Heart left ventricle (tissue), 16 donors: Measurements from ENCODE around the gene SLC5A10. TPM values are rescaled to one million over a fixed set of nuclear protein-coding genes. Genes with fewer than 3 reads are reported as not detected.
"Not testable (repeated sequence)": the region's sequence is repeated elsewhere in the genome, so short reads cannot be mapped to it uniquely, and the experiment has no call there.

Source experiments
- ATAC-seq, 4 donors: fragments of 200-7000 bp; cut with Tn5 transposase; one replicate each; pipeline ENCODE4 v1.9.1; 2020 to 2022; ENCODE audit warnings: moderate library complexity in 4 of 4, mild to moderate bottlenecking in 3 of 4, moderate number of reproducible peaks in 1 of 4
- DNase-seq, 5 donors: peaks; one replicate each; pipeline ENCODE4 v3.0.0-alpha.2; 2020
- H3K27ac ChIP-seq, 12 donors: fragments of 200-600 bp; sonication (generic) in 4 of 12; one replicate each; pipeline versions ENCODE4 v1.5.0 to v1.8.0; 2016 to 2022; ENCODE audit warnings: mild to moderate bottlenecking in 2 of 12
- H3K27me3 ChIP-seq, 9 donors: fragments of 200-600 bp; sonication (generic) in 2 of 9; one replicate each; pipeline versions ENCODE4 v1.5.1 to v1.8.0; 2016 to 2022; ENCODE audit warnings: mild to moderate bottlenecking in 3 of 9
- H3K36me3 ChIP-seq, 9 donors: fragments of 200-600 bp; sonication (generic) in 2 of 9; one replicate each; pipeline versions ENCODE4 v1.5.0 to v1.8.0; 2018 to 2022; ENCODE audit warnings: mild to moderate bottlenecking in 2 of 9
- H3K4me1 ChIP-seq, 12 donors: fragments of 200-600 bp; sonication (generic) in 4 of 12; one replicate each; pipeline versions ENCODE4 v1.5.0 to v1.8.0; 2016 to 2022; ENCODE audit warnings: mild to moderate bottlenecking in 3 of 12
- H3K4me3 ChIP-seq, 12 donors: fragments of 200-600 bp; sonication (generic) in 4 of 12; one replicate each; pipeline versions ENCODE4 v1.5.0 to v1.8.0; 2017 to 2022; ENCODE audit warnings: mild to moderate bottlenecking in 9 of 12, moderate library complexity in 4 of 12
- H3K9me3 ChIP-seq, 12 donors: fragments of 200-600 bp; sonication (generic) in 4 of 12; one replicate each; pipeline versions ENCODE4 v1.5.0 to v1.8.0; 2016 to 2022; ENCODE audit warnings: mild to moderate bottlenecking in 1 of 12
- POLR2A ChIP-seq, 2 donors: fragments of 450-650 bp; IDR thresholded peaks; one replicate each; pipeline ENCODE4 v1.6.1; 2017; ENCODE audit warnings: antibody characterized with exemption in 2 of 2, mild to moderate bottlenecking in 2 of 2, moderate library complexity in 2 of 2
- WGBS, 4 donors: extraction: QIAGEN DNeasy Blood & Tissue Kit in 2 of 4; methylation state at CpG; one replicate each; pipeline versions ENCODE4 v1.1.5 to v1.1.7; 2013 to 2018; 5-methylcytosine and 5-hydroxymethylcytosine counted together
- intact Hi-C, 10 donors: fragments of 100-400 bp; cut with DNase I; formaldehyde crosslinking; loops; one replicate each; pipeline versions ENCODE4 v1.11.1 to v1.14.2; 2022
- polyA plus RNA-seq, 2 donors: library from polyadenylated mRNA; stranded (reverse); fragments of 200-250 nt; gene quantifications; one replicate each; pipeline ENCODE4 v1.2.3, GENCODE V29; 2013
- total RNA-seq, 9 donors: library from RNA; depleted of rRNA in 2 of 9; stranded (reverse); fragments of >200 nt in 2 of 9; fragmentation: NEBNext Ultra II Directional in 3 of 9; extraction: Animal tissue kit (Norgen Biotek cat#: 25700) in 3 of 9; gene quantifications; one replicate each; pipeline versions ENCODE4 v1.1.0 to v1.2.4, GENCODE V29; 2016 to 2023
- TF ChIP-seq, protein P1 (sequence below), 12 donors: fragments of 200-600 bp; sonication (generic) in 4 of 12; IDR thresholded peaks; one replicate each; pipeline versions ENCODE4 v1.5.0 to v1.8.0; 2018 to 2022; ENCODE audit warnings: antibody characterized with exemption in 12 of 12, mild to moderate bottlenecking in 5 of 12
- donor health status: ischemic (EF 13 %, LVEDD 7.1; RV severe dilation, severe dysfunction).
- donor health status: healthy with polysubstance abuse.
- donor health status: DM: no; HTN: yes; CAD: no.
- donor health status: DM: no; HTN: no; CAD: no.
- donor health status: ischemic (EF 25% LVEDD 6.9; RV normal size, moderate dysfunction).
- donor health status: ischemic (EF 25% LVEDD 5.7; RV mildly dilated, moderate dysfunction).
- donor health status: healthy.
- donor health status: DM: yes; HTN: yes; CAD: no.
- donor health status: ischemic (EF 35%, LVEDD 5.7; RV mildly dilated, moderate dysfunction).
- donor health status: nonischemic (EF 11% LVEDD 7.7; RV severe dilation, severe dysfunction).
- donor health status: DM: yes; HTN: yes; CAD: no.
- donor health status: PGD.
- donor health status: ischemic (EF 29% LVEDD 5.4; RV normal size, mild dysfunction).
- donor health status: nonischemic (EF 23%, LVEDD 6.1; RV moderate dilation, normal function).

Gene SLC5A10
- total and polyA plus RNA-seq, 11 donors = 0.04 to 0.31 (median 0.09) TPM; not detected in 7

DNA sequence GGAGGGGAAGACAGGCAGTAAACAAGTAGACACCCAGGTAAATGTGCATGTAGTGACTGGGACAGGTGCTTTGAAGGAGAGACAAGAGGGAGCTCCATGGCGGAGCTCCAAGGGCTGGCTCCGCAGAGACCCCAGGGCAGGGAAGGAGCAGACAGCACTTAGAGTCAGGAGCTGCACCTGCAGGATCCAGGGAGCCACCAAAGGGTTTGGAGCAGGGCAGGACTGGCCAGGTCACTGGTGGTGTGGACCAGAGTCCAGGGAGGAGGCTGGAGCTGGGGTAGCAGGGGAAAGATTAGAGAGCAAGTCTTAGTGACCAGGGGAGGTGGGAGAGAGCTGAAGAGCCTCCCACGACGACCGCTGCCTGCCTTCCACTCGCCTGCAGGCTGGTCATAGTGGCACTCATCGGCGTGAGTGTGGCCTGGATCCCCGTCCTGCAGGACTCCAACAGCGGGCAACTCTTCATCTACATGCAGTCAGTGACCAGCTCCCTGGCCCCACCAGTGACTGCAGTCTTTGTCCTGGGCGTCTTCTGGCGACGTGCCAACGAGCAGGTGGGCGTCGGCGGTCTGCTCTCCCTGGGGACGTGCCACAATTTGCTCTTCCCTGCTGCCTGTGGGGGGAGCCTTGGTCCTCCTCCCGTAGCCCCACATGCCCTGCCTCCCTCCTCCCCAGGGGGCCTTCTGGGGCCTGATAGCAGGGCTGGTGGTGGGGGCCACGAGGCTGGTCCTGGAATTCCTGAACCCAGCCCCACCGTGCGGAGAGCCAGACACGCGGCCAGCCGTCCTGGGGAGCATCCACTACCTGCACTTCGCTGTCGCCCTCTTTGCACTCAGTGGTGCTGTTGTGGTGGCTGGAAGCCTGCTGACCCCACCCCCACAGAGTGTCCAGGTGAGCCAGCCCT is 67.3 kb downstream of the SLC5A10 start:
- WGBS, 4 donors = 52 to 66% (median 57%) methylated on average over 8 to 27 of the region's 27 CpGs

DNA sequence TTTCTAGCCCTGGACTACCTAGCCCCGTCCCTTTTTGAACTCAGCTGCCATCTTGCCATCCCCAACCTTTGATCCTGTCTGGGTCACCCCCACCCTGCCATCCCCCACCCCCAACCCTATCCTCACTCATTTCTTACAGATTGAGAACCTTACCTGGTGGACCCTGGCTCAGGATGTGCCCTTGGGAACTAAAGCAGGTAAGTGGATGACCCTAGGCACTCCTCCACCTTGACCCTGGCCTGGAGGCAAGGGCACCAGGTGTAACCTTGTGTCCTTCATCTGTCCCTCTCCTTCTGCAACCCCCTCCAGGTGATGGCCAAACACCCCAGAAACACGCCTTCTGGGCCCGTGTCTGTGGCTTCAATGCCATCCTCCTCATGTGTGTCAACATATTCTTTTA is 68.1 kb downstream of the SLC5A10 start:
- DNase-seq (peak in 1 of 5 donors; percentile 20), ATAC-seq (no peak)
- WGBS, 4 donors = 92 to 96% (median 92%) methylated on average over 3 of the region's 3 CpGs
- Histone ChIP-seq H3K27me3 (peaks cover 0 to 3% (median 0%) of the 10 kb centered on the region in 9 donors), H3K4me1 (no peaks in the 10 kb centered on the region), H3K9me3 (no peaks in the 10 kb centered on the region), H3K27ac (no peak overlapping the region), H3K4me3 (no peak overlapping the region), H3K36me3 (no peaks in the 10 kb centered on the region)
- intact Hi-C loops = loop anchor here in 1 of 10 donors (5.0 kb wide), 1 partner anchor 53 kb away; no protein-coding TSS in a partner anchor
- no peak for TF ChIP-seq POLR2A (IDR thresholded peaks at IDR 0.05)
- TF ChIP-seq, protein P1, sequence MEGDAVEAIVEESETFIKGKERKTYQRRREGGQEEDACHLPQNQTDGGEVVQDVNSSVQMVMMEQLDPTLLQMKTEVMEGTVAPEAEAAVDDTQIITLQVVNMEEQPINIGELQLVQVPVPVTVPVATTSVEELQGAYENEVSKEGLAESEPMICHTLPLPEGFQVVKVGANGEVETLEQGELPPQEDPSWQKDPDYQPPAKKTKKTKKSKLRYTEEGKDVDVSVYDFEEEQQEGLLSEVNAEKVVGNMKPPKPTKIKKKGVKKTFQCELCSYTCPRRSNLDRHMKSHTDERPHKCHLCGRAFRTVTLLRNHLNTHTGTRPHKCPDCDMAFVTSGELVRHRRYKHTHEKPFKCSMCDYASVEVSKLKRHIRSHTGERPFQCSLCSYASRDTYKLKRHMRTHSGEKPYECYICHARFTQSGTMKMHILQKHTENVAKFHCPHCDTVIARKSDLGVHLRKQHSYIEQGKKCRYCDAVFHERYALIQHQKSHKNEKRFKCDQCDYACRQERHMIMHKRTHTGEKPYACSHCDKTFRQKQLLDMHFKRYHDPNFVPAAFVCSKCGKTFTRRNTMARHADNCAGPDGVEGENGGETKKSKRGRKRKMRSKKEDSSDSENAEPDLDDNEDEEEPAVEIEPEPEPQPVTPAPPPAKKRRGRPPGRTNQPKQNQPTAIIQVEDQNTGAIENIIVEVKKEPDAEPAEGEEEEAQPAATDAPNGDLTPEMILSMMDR (IDR thresholded peaks at IDR 0.05) = no peak

More for the DNA sequence above, 67.3 kb downstream of the SLC5A10 start:
- intact Hi-C loops = no loop called here
- Histone ChIP-seq H3K27ac (no peak overlapping the region), H3K36me3 (no peaks in the 10 kb centered on the region), H3K9me3 (no peaks in the 10 kb centered on the region), H3K27me3 (peaks cover 0 to 3% (median 0%) of the 10 kb centered on the region in 9 donors), H3K4me3 (no peak overlapping the region), H3K4me1 (no peaks in the 10 kb centered on the region)
- no peak for TF ChIP-seq POLR2A (IDR thresholded peaks at IDR 0.05)
- TF ChIP-seq, protein P1 (IDR thresholded peaks at IDR 0.05) = no peak
- ATAC-seq = no peak
- DNase-seq = peak in 3 of 5 donors; percentile 19 to 51 (median 25)

DNA sequence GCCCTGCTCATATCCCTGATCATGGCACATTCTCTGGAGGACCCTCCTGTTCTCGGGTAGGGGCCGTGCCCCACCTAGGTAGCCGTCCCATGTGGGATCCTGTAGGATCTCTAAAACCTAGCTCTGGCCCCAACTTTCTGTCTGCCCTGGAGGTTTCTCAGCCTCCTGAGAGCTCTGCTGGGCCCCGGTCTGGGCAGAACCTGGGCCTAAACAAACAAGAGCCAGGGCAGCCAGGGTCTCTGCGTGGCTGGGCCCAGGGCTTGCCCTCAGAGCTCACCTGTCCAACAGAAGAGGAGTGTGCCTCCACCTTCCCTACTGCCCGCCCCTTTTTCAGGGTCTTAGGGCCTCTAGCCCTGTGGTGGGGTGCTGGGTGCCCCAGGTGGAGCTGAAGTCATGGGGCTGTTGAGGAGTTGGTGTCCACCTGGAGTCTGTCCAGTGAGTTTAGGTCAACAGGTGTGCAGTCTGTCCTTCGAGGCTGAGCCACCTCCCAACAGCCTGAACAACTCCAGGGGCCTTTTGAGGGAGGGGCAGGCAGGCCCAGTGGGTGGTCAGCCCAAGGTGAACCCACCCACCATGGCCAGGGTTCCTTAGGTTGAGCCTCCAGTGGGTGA is 69.2 kb downstream of the SLC5A10 start:
- ATAC-seq, H3K9me3 ChIP-seq, H3K4me1 ChIP-seq, H3K4me3 ChIP-seq, H3K36me3 ChIP-seq, H3K27me3 ChIP-seq, H3K27ac ChIP-seq: not testable (repeated sequence)
- intact Hi-C loops = loop anchor here in 1 of 10 donors (5.0 kb wide), 1 partner anchor 54 kb away; no protein-coding TSS in a partner anchor
- DNase-seq = peak in 2 of 5 donors; percentile 9 to 54
- WGBS, 4 donors = 93 to 97% (median 95%) methylated on average over 6 to 7 of the region's 7 CpGs

DNA sequence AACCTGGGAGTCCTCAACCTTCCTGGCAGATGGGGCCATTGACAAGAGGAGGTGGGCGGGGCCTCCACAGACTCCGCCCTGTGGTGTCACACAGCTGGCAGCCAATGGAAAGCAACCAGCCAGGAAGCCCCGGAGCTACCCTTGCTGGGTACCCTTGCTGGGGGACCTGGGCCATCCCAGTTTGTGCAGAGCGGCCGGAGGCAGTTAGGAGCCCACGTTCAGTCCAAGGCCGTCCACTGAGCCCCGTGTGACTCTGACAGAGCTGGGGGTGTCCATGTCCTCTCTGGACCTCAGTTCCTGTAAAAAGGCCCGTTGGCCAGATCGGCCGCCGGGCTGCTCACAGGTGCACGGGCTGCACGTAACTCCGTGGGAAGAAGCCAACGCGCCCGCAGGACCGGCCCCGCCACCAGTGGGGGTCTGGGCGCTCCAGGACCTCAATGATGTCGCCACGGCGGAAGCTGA is 69.7 kb downstream of the SLC5A10 start:
- Histone ChIP-seq H3K4me1 (no peaks in the 10 kb centered on the region), H3K4me3 (no peak overlapping the region), H3K36me3 (no peaks in the 10 kb centered on the region), H3K27me3 (no peaks in the 10 kb centered on the region), H3K27ac (no peak overlapping the region), H3K9me3 (no peaks in the 10 kb centered on the region)
- TF ChIP-seq, protein P1 (IDR thresholded peaks at IDR 0.05) = no peak
- WGBS, 4 donors = 94 to 99% (median 96%) methylated on average over 16 to 24 of the region's 24 CpGs
- no peak for ATAC-seq
- peak in 3 of 5 donors; percentile 21 to 55 (median 24) for DNase-seq
- intact Hi-C loops = loop anchor here in 1 of 10 donors (5.0 kb wide), 1 partner anchor 54 kb away; no protein-coding TSS in a partner anchor
